HFF-Myc (cell line): ENCODE measurements around the gene STAP2.

Experiments
- DNase-seq: peaks from one replicate; pipeline ENCODE4 v3.0.0-alpha.2; 2011; ENCODE audit warnings: low read depth; ENCODE audit errors: extremely low read depth
- H3K4me3 ChIP-seq: replicated peaks from 2 replicates; pipeline ENCODE4 v1.5.1; 2011; ENCODE audit warnings: low read depth, mild to moderate bottlenecking, control low read depth, low read length
- TF ChIP-seq, protein P1 (sequence below): IDR thresholded peaks from 2 replicates; pipeline ENCODE4 v1.5.1; 2012; ENCODE audit warnings: mild to moderate bottlenecking, low read depth, low read length, control low read depth; ENCODE audit errors: missing control alignments

The STAP2 gene

DNA sequence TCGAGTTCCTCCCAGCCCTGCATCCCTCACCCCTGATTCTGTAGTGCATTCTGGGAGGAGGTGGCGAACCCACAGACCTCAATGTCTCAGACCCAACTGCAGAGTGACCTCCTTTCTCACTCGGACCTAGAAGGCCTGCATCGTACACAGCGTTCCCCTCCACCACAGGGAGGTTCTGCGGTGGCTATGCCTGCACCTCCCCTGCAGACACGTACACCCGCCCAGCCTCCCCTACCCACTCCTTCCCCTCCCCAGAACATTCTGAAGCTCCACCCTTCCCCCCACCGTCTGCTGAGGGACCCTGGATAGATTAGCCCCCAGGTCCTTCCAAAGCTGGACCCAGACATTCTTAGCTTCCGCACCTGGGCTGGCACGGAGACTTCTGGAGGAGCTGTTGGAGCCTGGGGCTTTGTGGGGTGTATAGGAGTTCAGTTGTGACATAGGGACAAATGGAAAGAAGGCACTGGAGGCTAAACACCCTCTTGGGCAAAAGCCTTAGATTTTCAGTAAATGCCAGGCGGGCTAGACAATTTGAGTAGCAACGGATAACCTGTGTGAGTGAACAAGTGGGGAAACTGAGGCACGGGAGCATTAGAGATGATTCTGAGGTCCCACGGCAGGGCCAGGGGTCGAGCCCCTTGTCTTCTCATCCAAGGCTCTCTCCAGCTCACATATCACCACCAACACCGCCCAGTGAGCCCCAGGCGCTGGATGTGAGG is 34.6 kb downstream of the STAP2 start:
- no peak for DNase-seq
- peak overlapping the region; percentile 35 for H3K4me3 ChIP-seq
- TF ChIP-seq, protein P1, sequence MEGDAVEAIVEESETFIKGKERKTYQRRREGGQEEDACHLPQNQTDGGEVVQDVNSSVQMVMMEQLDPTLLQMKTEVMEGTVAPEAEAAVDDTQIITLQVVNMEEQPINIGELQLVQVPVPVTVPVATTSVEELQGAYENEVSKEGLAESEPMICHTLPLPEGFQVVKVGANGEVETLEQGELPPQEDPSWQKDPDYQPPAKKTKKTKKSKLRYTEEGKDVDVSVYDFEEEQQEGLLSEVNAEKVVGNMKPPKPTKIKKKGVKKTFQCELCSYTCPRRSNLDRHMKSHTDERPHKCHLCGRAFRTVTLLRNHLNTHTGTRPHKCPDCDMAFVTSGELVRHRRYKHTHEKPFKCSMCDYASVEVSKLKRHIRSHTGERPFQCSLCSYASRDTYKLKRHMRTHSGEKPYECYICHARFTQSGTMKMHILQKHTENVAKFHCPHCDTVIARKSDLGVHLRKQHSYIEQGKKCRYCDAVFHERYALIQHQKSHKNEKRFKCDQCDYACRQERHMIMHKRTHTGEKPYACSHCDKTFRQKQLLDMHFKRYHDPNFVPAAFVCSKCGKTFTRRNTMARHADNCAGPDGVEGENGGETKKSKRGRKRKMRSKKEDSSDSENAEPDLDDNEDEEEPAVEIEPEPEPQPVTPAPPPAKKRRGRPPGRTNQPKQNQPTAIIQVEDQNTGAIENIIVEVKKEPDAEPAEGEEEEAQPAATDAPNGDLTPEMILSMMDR = no peak

DNA sequence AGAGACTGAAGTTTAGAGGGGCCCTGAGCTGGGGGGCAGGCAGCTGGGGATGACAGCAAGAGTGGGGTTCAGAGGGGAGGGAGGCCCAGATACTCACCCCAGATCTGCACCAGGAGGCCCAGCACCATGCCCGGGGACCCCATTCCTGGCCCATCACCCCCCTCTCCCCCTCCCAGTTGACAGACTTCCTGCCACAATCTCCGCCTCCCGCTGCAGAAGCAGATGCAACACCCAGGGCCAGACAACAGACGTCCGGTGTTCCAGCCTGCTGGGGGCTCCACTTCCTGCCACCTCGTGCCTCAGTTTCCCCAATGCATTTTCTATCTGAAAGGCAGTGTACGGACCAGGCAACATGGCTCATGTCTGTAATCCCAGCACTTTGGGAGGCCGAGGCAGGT is 36.4 kb downstream of the STAP2 start, which contains the start of gene TMIGD2:
Gene TMIGD2 (minus strand): TSS at position 147 of the 398 bp plus-strand sequence. CDS start 4 bp downstream, at position 143.
- TF ChIP-seq, protein P1 = no peak
- no peak for DNase-seq

DNA sequence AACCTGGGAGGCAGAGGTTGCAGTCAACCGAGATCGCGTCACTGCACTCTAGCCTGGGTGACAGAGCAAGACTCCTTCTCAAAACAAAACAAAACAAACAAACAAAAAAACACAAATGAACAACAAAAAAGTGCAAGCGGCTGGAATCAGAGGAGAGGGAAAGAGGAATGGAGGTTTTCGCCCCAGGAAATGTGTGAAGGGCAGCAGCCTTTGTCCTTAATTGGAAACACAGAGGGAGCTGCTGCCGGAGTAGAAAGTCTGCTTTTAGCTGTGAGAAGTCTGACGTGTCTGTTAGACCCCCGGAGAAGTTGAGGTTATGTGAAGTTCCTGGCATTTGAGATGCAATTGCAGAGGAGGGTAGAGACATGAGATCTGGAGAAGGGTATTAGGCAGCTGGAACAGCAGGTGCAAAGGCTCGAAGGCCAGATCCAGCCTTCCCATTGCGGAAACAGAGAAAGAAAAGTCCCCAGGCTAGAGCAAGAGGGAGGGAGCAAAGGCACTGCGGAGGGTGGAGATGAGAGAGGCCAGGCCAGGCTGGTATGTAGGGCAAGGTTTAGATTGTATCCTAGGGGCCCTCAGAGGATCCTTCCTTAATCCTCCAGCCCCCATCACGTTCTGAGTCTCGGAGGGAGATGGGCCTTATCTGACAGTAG is 36.9 kb downstream of the STAP2 start:
- H3K4me3 ChIP-seq = no peak overlapping the region
- TF ChIP-seq, protein P1 = no peak
- no peak for DNase-seq

More for the DNA sequence above, 36.4 kb downstream of the STAP2 start, which contains the start of gene TMIGD2:
- no peak within 1 kb of the TSS for H3K4me3 ChIP-seq

DNA sequence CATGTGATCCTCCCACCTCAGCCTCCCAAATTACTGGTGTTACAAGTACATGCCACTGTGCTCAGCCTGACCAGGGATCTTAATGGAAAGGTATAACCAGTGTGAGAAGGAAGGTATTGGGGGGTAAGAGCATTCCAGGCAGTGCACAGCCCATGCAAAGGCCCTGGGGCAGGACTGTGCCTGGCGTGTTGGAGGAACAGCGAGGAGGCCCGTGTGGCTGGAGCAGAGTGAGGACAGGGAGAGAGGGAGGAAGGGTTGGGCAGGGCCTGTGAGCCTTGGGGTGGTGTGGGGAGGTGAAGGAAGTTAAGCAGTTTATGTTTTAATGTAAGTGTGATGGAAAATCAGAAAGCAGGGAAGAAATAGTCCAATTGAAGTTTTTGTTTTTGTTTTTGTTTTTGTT is 38.0 kb downstream of the STAP2 start:
- DNase-seq = no peak
- TF ChIP-seq, protein P1 = no peak
- H3K4me3 ChIP-seq = no peak overlapping the region

DNA sequence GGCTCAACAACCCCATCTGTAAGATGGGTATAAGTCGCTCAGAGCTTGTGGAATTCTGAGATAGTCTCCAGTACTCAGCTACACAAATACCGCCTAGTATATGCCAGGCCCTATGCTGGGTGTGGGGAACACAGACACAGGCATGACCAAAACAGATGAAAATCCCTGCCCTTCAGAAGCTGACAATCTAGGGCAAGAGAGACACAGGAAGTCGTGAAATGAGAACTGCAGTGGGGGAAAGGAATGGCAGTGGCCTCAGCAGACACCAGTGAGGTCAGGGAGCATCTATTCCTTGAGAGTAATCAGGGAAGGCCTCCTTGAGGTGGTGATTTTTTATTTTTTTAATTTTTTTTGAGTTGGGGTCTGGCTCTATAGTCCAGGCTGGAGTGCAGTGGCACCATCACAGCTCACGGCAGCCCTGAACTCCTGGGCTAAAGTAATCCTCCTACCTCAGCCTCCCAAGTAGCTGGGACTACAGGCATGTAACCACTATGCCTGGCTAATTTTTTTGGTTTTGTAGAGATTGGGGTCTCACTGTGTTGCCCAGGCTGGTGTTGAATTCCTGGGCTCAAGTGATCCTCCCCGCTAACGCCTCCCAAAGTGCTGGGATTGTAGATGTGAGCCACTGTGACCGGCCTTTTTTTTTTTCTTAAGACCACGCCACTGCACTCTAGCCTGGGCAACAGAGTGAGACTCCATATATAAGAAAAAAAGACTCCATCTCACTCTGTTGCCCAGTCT is 39.6 kb downstream of the STAP2 start:
- H3K4me3 ChIP-seq = no peak overlapping the region
- no peak for DNase-seq
- TF ChIP-seq, protein P1 = no peak

DNA sequence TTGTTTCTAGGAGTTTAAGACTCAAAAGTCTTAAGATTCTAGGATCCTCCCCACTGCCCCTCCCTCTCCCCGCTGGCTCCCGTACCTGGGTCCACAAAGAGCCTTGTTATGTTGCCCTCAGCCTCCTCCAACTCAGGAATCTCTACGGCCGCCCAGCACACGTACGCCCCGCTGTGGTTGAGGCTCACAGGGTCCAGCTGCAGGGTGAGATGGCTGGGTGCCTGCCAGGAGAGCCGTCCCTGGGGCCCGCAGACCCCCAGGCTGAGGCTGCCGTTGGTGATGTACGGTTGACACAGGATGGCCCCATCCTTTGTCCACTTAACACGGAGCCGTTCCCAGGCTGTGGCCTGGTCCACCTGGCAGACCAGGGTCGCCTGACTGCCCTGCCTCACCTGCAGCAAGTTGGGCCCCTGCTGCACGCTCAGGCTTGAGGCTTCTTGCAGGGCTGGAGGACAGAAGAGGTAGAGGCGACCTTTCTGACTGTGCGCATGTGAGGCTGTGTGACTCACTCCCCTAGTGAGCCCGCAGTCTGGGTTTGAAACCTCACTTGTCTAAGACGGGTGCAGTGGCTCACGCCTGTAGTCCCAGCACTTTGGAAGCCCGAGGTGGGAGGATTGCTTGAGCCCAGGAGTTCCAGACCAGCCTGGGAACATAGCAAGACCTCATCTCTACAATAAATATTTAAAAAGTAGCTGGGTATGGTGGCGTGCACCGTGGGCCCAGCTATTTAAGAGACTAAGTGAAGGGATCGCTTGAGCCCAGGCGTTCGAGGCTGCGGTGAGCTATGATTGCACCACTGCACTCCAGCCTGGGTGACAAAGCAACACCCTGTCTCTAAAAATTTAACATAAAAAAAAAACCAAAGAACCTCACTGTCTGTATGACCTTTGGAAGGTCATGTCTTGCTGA is 40.5 kb downstream of the STAP2 start:
- H3K4me3 ChIP-seq = no peak overlapping the region
- DNase-seq = no peak
- TF ChIP-seq, protein P1 = no peak
